HepG2 (cell line): ENCODE results near the gene TRPV2. TPM values are rescaled to one million over a fixed set of nuclear protein-coding genes. Genes with fewer than 3 reads are reported as not detected.

Experiments used
- ARNTL ChIP-seq: sonication (generic); formaldehyde crosslinking; IDR thresholded peaks from 2 replicates; pipeline ENCODE4 v1.4.0; 2020; ENCODE audit warnings: mild to moderate bottlenecking, missing genetic modification reagents
- ATF2 ChIP-seq: sonication (generic); formaldehyde crosslinking; IDR thresholded peaks from 2 replicates; pipeline ENCODE4 v1.4.0; 2020; ENCODE audit warnings: missing genetic modification reagents
- CREB1 ChIP-seq, 2 experiments: fragments of 450-650 bp in 1 of 2; IDR thresholded peaks; 2 replicates each; pipeline ENCODE4 v1.6.1; 2016 to 2017; ENCODE audit warnings: control low read depth in 1 of 2, mild to moderate bottlenecking in 1 of 2, missing compliant biosample characterization in 1 of 2, missing genetic modification characterization in 1 of 2
- DNMT3B ChIP-seq: conservative IDR thresholded peaks from 2 replicates; pipeline ENCODE4 v1.6.1; 2016; ENCODE audit warnings: missing biosample characterization, control low read depth
- ESRRA ChIP-seq: sonication (generic); formaldehyde crosslinking; IDR thresholded peaks from 2 replicates; pipeline ENCODE4 v1.5.1; 2020; ENCODE audit warnings: mild to moderate bottlenecking, low read depth, missing genetic modification reagents
- FOXO1 ChIP-seq: sonication (generic); formaldehyde crosslinking; IDR thresholded peaks from 2 replicates; pipeline ENCODE4 v1.4.0; 2020; ENCODE audit warnings: missing genetic modification reagents
- HDAC2 ChIP-seq: sonication (generic); formaldehyde crosslinking; IDR thresholded peaks from 2 replicates; pipeline ENCODE4 v1.4.0; 2020; ENCODE audit warnings: missing genetic modification reagents
- HOXA3 ChIP-seq: sonication (generic); formaldehyde crosslinking; IDR thresholded peaks from 2 replicates; pipeline ENCODE4 v1.5.0; 2020; ENCODE audit warnings: missing genetic modification reagents
- KMT2A ChIP-seq: sonication (generic); formaldehyde crosslinking; IDR thresholded peaks from 2 replicates; pipeline ENCODE4 v1.4.0; 2020; ENCODE audit warnings: missing genetic modification reagents
- MED1 ChIP-seq: sonication (generic); formaldehyde crosslinking; IDR thresholded peaks from 2 replicates; pipeline ENCODE4 v1.4.0; 2020; ENCODE audit warnings: missing genetic modification reagents
- MXD4 ChIP-seq: IDR thresholded peaks from 2 replicates; pipeline ENCODE4 v1.6.1; 2016; ENCODE audit warnings: mild to moderate bottlenecking, missing biosample characterization, missing genetic modification reagents
- NCOA1 ChIP-seq: sonication (generic); formaldehyde crosslinking; IDR thresholded peaks from 2 replicates; pipeline ENCODE4 v1.9.0; 2021; ENCODE audit warnings: missing genetic modification reagents
- PAXIP1 ChIP-seq: sonication (generic); formaldehyde crosslinking; conservative IDR thresholded peaks from 2 replicates; pipeline ENCODE4 v1.4.0; 2020; ENCODE audit warnings: mild to moderate bottlenecking, missing genetic modification reagents, moderate library complexity
- PLRG1 ChIP-seq: fragments of 450-650 bp; conservative IDR thresholded peaks from 2 replicates; pipeline ENCODE4 v1.6.1; 2016
- PLSCR1 ChIP-seq: sonication (generic); formaldehyde crosslinking; IDR thresholded peaks from 2 replicates; pipeline ENCODE4 v1.5.0; 2020; ENCODE audit warnings: missing genetic modification reagents, mild to moderate bottlenecking, borderline replicate concordance
- SMC3 ChIP-seq: IDR thresholded peaks from 2 replicates; pipeline ENCODE4 v1.6.1; 2011; ENCODE audit warnings: low read length, improper control_type of control experiment
- SRF ChIP-seq: IDR thresholded peaks from 2 replicates; pipeline ENCODE4 v1.6.1; 2011; ENCODE audit warnings: mild to moderate bottlenecking, low read depth, low read length, moderate library complexity
- TAF1 ChIP-seq: sonication (generic); formaldehyde crosslinking; IDR thresholded peaks from 2 replicates; pipeline ENCODE4 v1.4.0; 2020; ENCODE audit warnings: missing genetic modification reagents
- TBX3 ChIP-seq: fragments of 450-650 bp; IDR thresholded peaks from 2 replicates; pipeline ENCODE4 v1.6.1; 2017; ENCODE audit warnings: antibody characterized with exemption, mild to moderate bottlenecking, inconsistent platforms, borderline replicate concordance
- TEF ChIP-seq: sonication (generic); formaldehyde crosslinking; IDR thresholded peaks from 2 replicates; pipeline ENCODE4 v1.5.0; 2020; ENCODE audit warnings: missing genetic modification reagents
- ZFP36 ChIP-seq: fragments of 150-350 bp; IDR thresholded peaks from 2 replicates; pipeline ENCODE4 v1.6.1; 2018; ENCODE audit warnings: borderline replicate concordance, low read length, low read depth; ENCODE audit not compliant: partially characterized antibody
- ZNF143 ChIP-seq: sonication (generic); formaldehyde crosslinking; IDR thresholded peaks from 2 replicates; pipeline ENCODE4 v1.4.0; 2020; ENCODE audit warnings: missing genetic modification reagents
- ZNF430 ChIP-seq: sonication (generic); formaldehyde crosslinking; IDR thresholded peaks from 2 replicates; pipeline ENCODE4 v1.9.0; 2021; ENCODE audit warnings: mild to moderate bottlenecking, missing genetic modification reagents
- ZNF451 ChIP-seq: sonication (generic); formaldehyde crosslinking; IDR thresholded peaks from 2 replicates; pipeline ENCODE4 v1.5.0; 2020; ENCODE audit warnings: mild to moderate bottlenecking, missing genetic modification reagents
- ZNF549 ChIP-seq: sonication (generic); formaldehyde crosslinking; IDR thresholded peaks from 2 replicates; pipeline ENCODE4 v1.5.0; 2020; ENCODE audit warnings: missing genetic modification reagents
- ZSCAN31 ChIP-seq: sonication (generic); formaldehyde crosslinking; IDR thresholded peaks from 2 replicates; pipeline ENCODE4 v1.5.0; 2020; ENCODE audit warnings: low read depth, mild to moderate bottlenecking, missing genetic modification reagents
- polyA plus RNA-seq, 8 experiments: library from polyadenylated mRNA; depleted of rRNA in 3 of 8; stranded (reverse) in 7 of 8; unstranded in 1 of 8; fragments of >200 nt; fragmentation: Illumina TruSeq in 4 of 8; extraction: Trizol in 4 of 8; gene quantifications; 2 replicates each; pipeline versions ENCODE4 v1.2.1 to v1.2.3, GENCODE V29; 2011 to 2016; ENCODE audit warnings: low read depth in 4 of 8, missing spikeins in 1 of 8, mixed read lengths in 1 of 8; ENCODE audit not compliant: insufficient read depth in 1 of 8
- total RNA-seq, 5 experiments: library from RNA; depleted of rRNA; stranded (reverse); fragments of >200 nt; fragmentation: Illumina TruSeq; extraction: Trizol; gene quantifications; 2 replicates each; pipeline ENCODE4 v1.2.3, GENCODE V29; 2016; ENCODE audit warnings: low read depth in 1 of 5

TRPV2 gene
- total and polyA plus RNA-seq, 2 of the 13 experiments (the other 11 are each of a cell fraction or from before 2014, with no cell fraction given): 13.6 to 21.3 TPM

GRCh38 chr17:16428098-16428882, 12.9 kb downstream of the TRPV2 start (continued):
- no peak for TF ChIP-seq PLSCR1 (CRISPR knock-in tag)
- peak; percentile 40; the same call in 1 of the 2 replicates for TF ChIP-seq TAF1
- no peak; the same call in 1 of the 2 replicates for TF ChIP-seq HDAC2 (CRISPR knock-in tag)
- no peak for TF ChIP-seq MED1 (CRISPR knock-in tag)
- TF ChIP-seq ZNF451: no peak
- TF ChIP-seq DNMT3B (CRISPR knock-in tag): no peak
- 0 out of 2 replicates have a peak, but pooled peaks have one; percentile 49 for TF ChIP-seq MXD4 (CRISPR knock-in tag)
- peak; percentile 22; the same call in 1 of the 2 replicates for TF ChIP-seq ATF2 (CRISPR knock-in tag)
- peak; percentile 29; the same call in 1 of the 2 replicates for TF ChIP-seq KMT2A (CRISPR knock-in tag)
- peak; percentile 56; the same call in 1 of the 2 replicates for TF ChIP-seq HOXA3 (CRISPR knock-in tag)
- TF ChIP-seq NCOA1 (CRISPR knock-in tag): no peak
- TF ChIP-seq SMC3: peak; percentile 39; the same call in 1 of the 2 replicates
- TF ChIP-seq TEF (CRISPR knock-in tag): no peak
- TF ChIP-seq SRF: no peak
- TF ChIP-seq FOXO1 (CRISPR knock-in tag): peak; percentile 38; the same call in 1 of the 2 replicates
- peak; percentile 55; the same call in 1 of the 2 replicates for TF ChIP-seq ARNTL
- no peak for TF ChIP-seq ZFP36
- TF ChIP-seq PLRG1: no peak
- no peak for TF ChIP-seq ZNF549
- peak; percentile 76; the same call in 1 of the 2 replicates for TF ChIP-seq ZNF430
- no peak for TF ChIP-seq CREB1 (IDR thresholded peaks at IDR 0.05)
- no peak for TF ChIP-seq CREB1 (CRISPR knock-in tag; IDR thresholded peaks at IDR 0.05)
- TF ChIP-seq ZNF143 (CRISPR knock-in tag): no peak
- TF ChIP-seq TBX3: no peak
- TF ChIP-seq PAXIP1: no peak
- TF ChIP-seq ESRRA: no peak
- TF ChIP-seq ZSCAN31: no peak; the same call in 1 of the 2 replicates
